Stimulated activated naive CD8-positive, alpha-beta T cell treated with anti-CD3 and anti-CD28 coated beads, Interleukin-15, Interleukin-2, amounts not matched to agents 100 ng/mL and 50 ng/mL, for 24 hours (primary cell): ENCODE results near the gene PARD6B.

Source experiments
- H3K27ac Mint-ChIP-seq: one replicate; pipeline ENCODE4 v1.8.0; 2021; ENCODE audit warnings: mild to moderate bottlenecking, mixed read lengths
- H3K27me3 Mint-ChIP-seq: one replicate; pipeline ENCODE4 v1.8.0; 2021; ENCODE audit warnings: mixed read lengths
- H3K36me3 Mint-ChIP-seq: one replicate; pipeline ENCODE4 v1.8.0; 2021; ENCODE audit warnings: low read depth, mixed read lengths
- H3K4me1 Mint-ChIP-seq: one replicate; pipeline ENCODE4 v1.8.0; 2021; ENCODE audit warnings: low read depth, mixed read lengths
- H3K4me3 Mint-ChIP-seq: one replicate; pipeline ENCODE4 v1.8.0; 2021; ENCODE audit warnings: mild to moderate bottlenecking, mixed read lengths
- H3K9me3 Mint-ChIP-seq: one replicate; pipeline ENCODE4 v1.8.0; 2021; ENCODE audit warnings: mixed read lengths

PARD6B gene

DNA sequence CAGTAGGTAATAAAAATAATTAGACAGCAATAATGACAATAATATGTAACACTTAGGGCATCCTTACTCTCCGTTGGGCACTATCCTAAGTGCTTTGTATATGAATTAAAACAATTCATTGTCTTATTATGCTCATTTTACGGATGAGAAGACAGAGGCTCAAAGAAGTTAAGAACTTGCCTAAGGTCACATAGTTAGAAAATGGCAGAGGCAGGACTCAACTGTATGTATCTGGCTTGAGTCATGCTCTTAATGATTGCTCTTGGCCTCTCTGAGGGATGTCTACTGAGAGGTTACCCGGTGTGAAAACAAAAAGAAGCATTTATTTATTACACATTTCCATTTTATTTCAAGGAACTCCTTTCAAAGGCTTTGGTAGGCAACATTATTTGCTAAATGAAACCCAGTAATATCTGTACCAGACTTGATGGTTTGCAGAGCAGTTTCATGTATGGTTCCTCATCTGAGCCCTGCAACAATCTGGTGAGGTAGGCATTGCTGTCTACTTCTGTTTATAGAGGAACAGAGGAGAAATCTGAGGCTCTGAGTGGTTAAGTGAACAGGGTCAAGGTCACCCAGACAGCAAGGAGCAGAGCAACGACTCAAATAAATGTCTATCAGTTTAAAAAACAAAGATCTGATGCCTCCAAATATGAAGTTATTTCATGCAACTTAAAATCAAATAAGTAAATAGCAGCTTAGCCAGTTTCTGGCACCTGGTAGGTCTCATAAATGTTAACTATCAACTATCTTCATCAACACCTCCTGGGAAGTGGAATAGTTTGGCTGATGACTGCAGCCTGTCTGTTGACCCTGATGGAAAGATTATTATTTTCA, 4.2 kb upstream of the PARD6B start:
- peaks cover 5% of the 10 kb centered on the region for H3K4me1 Mint-ChIP-seq
- no peaks in the 10 kb centered on the region for H3K27me3 Mint-ChIP-seq
- H3K27ac Mint-ChIP-seq, result no peak overlapping the region
- H3K4me3 Mint-ChIP-seq, result no peak overlapping the region
- H3K9me3 Mint-ChIP-seq, result no peaks in the 10 kb centered on the region
- no peaks in the 10 kb centered on the region for H3K36me3 Mint-ChIP-seq

DNA sequence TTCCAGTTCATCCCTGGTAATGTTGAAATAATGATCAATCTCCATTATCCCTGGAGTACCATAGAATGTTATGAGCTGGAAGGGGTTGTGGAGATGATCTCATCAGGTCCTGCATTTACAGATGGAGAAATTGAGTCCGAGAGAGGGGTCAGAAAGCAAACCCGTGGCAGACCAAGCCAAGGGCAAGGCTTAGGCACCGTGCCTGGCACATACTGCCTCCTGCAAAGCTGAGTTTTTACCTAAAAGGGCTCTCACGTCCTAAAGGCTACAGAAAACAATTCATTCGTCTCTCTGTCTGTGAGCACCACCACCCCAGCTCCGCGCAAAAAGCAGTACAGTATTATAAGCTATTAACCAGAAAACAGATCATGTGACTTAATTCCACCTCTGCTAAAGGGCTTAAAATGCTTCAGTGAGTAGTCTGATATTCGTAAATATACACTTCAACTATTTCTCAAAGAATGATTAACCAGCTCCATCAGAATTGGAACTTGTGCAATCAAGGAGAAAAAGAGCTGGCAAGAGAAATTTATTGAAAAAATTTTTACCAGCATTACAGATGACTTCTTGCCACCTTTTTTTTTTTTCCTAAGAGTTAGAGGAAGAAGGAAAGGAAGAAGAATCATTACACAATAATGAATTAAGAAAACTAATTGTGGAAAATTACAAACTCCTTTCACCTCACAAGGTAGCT, 3.4 kb upstream of the PARD6B start:
- H3K4me1 Mint-ChIP-seq, result peaks cover 13% of the 10 kb centered on the region
- no peak overlapping the region for H3K27ac Mint-ChIP-seq
- no peaks in the 10 kb centered on the region for H3K27me3 Mint-ChIP-seq
- H3K36me3 Mint-ChIP-seq, result no peaks in the 10 kb centered on the region
- no peak overlapping the region for H3K4me3 Mint-ChIP-seq
- no peaks in the 10 kb centered on the region for H3K9me3 Mint-ChIP-seq

GRCh38 chr20:50728486-50728980, 2.8 kb upstream of the PARD6B start:
- no peaks in the 10 kb centered on the region for H3K9me3 Mint-ChIP-seq
- H3K27me3 Mint-ChIP-seq, result no peaks in the 10 kb centered on the region
- no peaks in the 10 kb centered on the region for H3K36me3 Mint-ChIP-seq
- H3K4me1 Mint-ChIP-seq, result peaks cover 17% of the 10 kb centered on the region
- H3K4me3 Mint-ChIP-seq, result no peak overlapping the region
- H3K27ac Mint-ChIP-seq, result no peak overlapping the region

- Mint-ChIP-seq H3K36me3 (no peaks in the 10 kb centered on the region), H3K9me3 (no peaks in the 10 kb centered on the region), H3K4me1 (peaks cover 21% of the 10 kb centered on the region), H3K27me3 (no peaks in the 10 kb centered on the region), H3K27ac (no peak overlapping the region), H3K4me3 (peak overlapping the region; percentile 23)
Observed at GRCh38 chr20:50728981-50729874, 2.2 kb upstream of the PARD6B start.

DNA sequence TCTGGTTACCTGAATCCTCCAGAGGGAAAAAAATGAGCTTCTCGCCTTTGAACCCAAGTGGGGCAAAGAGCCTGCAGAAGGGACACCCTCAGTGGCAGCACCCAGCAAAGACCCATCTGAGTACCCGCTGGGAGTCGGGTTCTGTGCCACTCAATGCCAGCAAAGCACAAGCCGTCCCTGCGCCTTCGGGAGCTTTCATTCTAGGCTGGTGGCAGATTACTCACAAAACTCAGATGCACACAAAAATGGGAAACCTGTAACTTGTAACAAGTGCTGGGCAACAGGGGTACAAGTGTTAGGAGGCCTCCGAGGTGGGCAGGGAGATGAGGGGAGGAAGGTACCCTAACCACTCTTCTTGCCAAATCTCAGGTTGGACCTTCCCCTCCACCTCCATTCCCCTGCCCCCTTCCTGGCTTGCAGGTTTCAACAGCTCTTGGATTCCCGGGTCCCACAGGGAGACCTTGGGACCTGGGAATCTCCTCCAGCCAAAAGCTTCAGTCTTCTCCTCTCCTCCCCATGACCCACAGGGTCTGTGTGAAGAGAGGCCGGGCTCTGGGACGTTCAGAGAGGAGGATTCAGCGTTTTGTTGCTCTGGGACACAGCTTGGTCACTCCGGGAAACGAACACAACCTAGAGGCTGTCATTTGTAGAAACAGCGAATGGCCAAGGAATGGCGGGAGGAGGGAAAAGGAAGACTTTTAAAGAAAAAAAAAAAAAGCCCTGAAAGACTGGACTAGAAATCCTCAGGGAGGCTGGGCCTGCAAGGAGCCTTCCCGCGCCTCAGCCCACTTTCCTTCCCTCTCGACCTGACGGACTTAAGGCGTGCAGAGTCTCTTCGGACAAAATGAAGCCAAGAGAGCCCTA, 1.2 kb upstream of the PARD6B start:
- Mint-ChIP-seq H3K27ac (peak overlapping the region; percentile 34), H3K4me3 (peak overlapping the region; percentile 79), H3K9me3 (no peaks in the 10 kb centered on the region), H3K4me1 (peaks cover 24% of the 10 kb centered on the region), H3K36me3 (no peaks in the 10 kb centered on the region), H3K27me3 (no peaks in the 10 kb centered on the region)

DNA sequence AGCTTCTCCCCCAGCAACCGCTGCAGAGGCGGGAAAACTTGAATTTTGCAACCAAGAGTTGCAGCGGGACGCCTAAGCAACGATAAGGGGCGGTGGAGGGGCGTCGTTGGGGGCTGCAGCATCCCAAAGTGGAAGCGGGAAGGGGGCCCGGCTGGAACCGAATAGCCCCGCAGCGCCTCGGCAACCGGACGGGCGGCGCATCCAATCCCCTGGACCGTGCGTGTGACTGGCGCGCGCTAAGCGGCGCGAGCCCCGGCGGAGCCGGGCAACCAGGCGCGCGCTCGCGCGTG, 670 bp upstream of the PARD6B start:
- H3K36me3 Mint-ChIP-seq, result no peaks in the 10 kb centered on the region
- H3K27ac Mint-ChIP-seq, result peak overlapping the region; percentile 34
- H3K4me1 Mint-ChIP-seq, result peaks cover 29% of the 10 kb centered on the region
- H3K27me3 Mint-ChIP-seq, result no peaks in the 10 kb centered on the region
- H3K4me3 Mint-ChIP-seq, result peak overlapping the region; percentile 79
- H3K9me3 Mint-ChIP-seq, result no peaks in the 10 kb centered on the region

DNA sequence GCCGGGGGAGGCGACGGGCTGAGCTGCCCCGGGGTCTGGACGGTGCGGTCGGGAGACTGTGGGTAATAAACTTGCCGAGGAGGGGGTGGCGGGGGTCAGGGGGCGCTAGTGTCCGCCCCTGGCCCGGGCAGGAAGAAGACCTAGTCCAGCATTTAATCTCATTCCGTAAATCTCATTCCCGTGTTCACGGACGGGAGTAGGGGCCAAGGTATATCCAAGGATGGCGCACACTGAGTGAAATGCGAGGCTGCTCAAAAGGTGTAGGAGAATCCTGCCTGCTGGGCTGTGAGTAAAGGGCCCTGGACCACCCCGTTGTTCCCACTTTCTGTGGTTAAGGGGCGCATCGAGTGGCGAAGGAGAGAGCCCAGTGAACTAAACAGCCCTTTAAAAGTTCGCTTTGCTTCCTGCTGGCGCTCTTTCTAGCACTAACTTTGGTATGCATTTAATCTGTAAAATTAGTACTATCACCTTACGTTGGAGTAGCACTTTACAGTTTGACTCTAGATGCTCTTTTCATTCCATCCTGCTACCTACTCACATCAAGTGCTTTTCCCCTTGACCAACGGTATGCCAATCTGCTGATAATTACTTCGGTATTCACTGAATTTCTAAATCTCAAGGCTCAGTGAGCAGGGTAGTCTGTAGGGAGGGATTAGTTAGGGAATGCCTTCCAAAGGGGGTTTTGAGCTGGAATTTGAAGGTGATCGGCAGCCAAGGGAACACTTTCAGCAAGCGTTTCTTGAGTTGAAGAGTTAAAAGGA, 730 bp downstream of the PARD6B start:
- Mint-ChIP-seq H3K27me3 (no peaks in the 10 kb centered on the region), H3K4me3 (peak overlapping the region; percentile 86), H3K9me3 (no peaks in the 10 kb centered on the region), H3K27ac (peak overlapping the region; percentile 72), H3K4me1 (peaks cover 28% of the 10 kb centered on the region), H3K36me3 (no peaks in the 10 kb centered on the region)

DNA sequence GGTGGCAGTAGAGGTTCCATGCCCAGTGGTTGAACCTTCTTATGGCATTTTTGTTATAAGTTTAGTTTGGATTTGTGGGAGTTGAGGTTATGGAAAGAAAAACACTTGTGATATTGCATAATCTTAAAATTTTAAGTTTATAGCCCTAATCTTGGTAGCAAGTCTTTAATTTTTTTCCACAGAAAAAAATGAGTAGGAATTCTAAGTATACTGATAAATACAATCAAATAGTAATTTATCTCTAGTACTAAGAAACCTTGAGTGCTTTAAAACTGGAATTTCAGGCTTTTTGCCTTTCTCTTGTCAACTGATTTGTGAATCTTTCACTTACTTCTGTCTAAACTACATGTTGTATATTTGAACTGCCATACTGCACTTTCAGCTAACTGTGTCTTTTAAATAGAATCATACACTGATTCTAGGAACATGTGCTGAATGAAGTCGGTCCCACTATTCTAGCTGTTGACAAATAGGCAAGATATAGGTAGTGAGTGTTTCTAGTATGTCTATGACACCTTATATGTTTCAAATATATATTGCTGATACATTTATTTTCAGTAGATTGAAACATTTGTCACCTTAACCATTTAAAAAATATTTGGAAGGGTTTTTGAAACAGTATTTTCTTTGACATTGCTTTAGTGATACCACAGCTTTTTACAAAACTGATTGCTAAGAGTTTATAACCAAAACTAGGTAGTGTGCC, 2.4 kb downstream of the PARD6B start:
- Mint-ChIP-seq H3K36me3 (no peaks in the 10 kb centered on the region), H3K27ac (peak overlapping the region; percentile 36), H3K4me1 (peaks cover 28% of the 10 kb centered on the region), H3K4me3 (peak overlapping the region; percentile 13), H3K27me3 (no peaks in the 10 kb centered on the region), H3K9me3 (no peaks in the 10 kb centered on the region)

DNA sequence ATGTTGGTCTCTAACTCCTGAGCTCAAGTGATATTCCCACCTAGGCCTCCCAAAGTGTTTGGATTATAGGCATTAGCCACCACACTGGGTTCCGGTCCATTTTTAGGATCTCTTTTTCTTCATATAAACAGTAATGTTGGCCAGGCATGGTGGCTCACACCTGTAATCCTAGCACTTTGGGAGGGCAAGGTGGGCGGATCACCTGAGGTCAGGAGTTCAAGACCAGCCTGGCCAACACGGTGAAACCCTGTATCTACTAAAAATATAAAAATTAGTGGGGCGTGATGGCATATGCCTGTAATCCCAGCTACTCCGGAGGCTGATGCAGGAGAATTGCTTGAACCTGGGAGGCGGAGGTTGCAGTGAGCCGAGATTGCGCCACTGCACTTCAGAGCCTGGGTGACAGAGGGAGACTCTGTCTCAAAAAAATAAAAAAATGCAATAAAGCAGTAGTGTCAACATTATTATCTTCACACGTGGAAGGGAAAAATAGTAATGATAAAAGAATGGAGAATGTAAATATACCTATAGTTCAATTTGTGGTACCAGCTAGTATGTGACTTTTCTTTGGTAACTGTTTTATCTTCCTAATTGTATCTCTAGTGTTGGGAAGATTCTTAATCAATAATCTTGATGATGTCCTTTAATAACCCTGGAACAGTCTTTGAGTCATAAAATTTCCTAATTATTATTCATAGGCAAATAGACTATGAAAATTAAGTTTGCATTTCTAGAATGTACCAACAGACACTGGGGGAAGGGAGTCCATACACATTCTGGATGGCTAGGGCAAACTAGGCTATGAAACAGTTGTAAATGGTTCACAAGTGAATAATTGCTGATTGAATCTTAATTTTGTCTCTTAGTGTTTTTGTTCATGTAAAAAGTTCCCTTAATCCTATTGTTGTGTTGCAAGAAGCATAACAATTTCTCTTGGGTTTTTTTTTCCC, 3.6 kb downstream of the PARD6B start:
- Mint-ChIP-seq H3K27me3 (no peaks in the 10 kb centered on the region), H3K27ac (no peak overlapping the region), H3K4me3 (no peak overlapping the region), H3K36me3 (no peaks in the 10 kb centered on the region), H3K9me3 (no peaks in the 10 kb centered on the region), H3K4me1 (peaks cover 28% of the 10 kb centered on the region)

- no peak overlapping the region for H3K4me3 Mint-ChIP-seq
- H3K9me3 Mint-ChIP-seq, result no peaks in the 10 kb centered on the region
- no peaks in the 10 kb centered on the region for H3K36me3 Mint-ChIP-seq
- H3K27me3 Mint-ChIP-seq, result no peaks in the 10 kb centered on the region
- H3K27ac Mint-ChIP-seq, result no peak overlapping the region
- H3K4me1 Mint-ChIP-seq, result peaks cover 28% of the 10 kb centered on the region
Observed at GRCh38 chr20:50735813-50736212, 4.4 kb downstream of the PARD6B start.

GRCh38 chr20:50737352-50737751, 6.0 kb downstream of the PARD6B start:
- Mint-ChIP-seq H3K4me3 (no peak overlapping the region), H3K4me1 (peaks cover 30% of the 10 kb centered on the region), H3K9me3 (no peaks in the 10 kb centered on the region), H3K36me3 (peaks cover 4% of the 10 kb centered on the region), H3K27me3 (no peaks in the 10 kb centered on the region), H3K27ac (no peak overlapping the region)

GRCh38 chr20:50743087-50743486, 11.7 kb downstream of the PARD6B start:
- H3K4me1 Mint-ChIP-seq, result peaks cover 36% of the 10 kb centered on the region
- no peaks in the 10 kb centered on the region for H3K9me3 Mint-ChIP-seq
- H3K27ac Mint-ChIP-seq, result no peak overlapping the region
- no peaks in the 10 kb centered on the region for H3K27me3 Mint-ChIP-seq
- H3K4me3 Mint-ChIP-seq, result no peak overlapping the region
- peaks cover 4% of the 10 kb centered on the region for H3K36me3 Mint-ChIP-seq
